ENCODE data around the gene FGD2. TPM values are rescaled to one million over a fixed set of nuclear protein-coding genes. Genes with fewer than 3 reads are reported as not detected.

FGD2 gene
- total and polyA plus RNA-seq, 11 donors: 1.4 to 45.8 (median 4.9) TPM

- Histone ChIP-seq H3K27ac (peak overlapping the region in 4 of 12 donors; percentile 3 to 50 (median 36)), H3K4me3 (no peak overlapping the region), H3K9me3 (no peaks in the 10 kb centered on the region), H3K4me1 (peaks cover 0 to 28% (median 10%) of the 10 kb centered on the region in 12 donors), H3K27me3 (no peaks in the 10 kb centered on the region), H3K36me3 (no peaks in the 10 kb centered on the region)
- peak in 4 of 5 donors; percentile 46 to 62 (median 56) for DNase-seq
- intact Hi-C loops (cut with DNase I): no loop called here
- no peak for TF ChIP-seq POLR2A (IDR thresholded peaks at IDR 0.05)
- TF ChIP-seq CTCF (IDR thresholded peaks at IDR 0.05): no peak
- peak in 3 of 4 donors; percentile 57 to 88 (median 84) for ATAC-seq
- WGBS, 4 donors: 70 to 78% (median 75%) methylated on average over 9 to 11 of the region's 11 CpGs
Observed at GRCh38 chr6:37061157-37061804, 55.8 kb downstream of the FGD2 start.

- ATAC-seq (no peak), DNase-seq (no peak)
- no peaks in the 10 kb centered on the region for H3K9me3 ChIP-seq
- TF ChIP-seq CTCF (IDR thresholded peaks at IDR 0.05): no peak
- no peak for TF ChIP-seq POLR2A (IDR thresholded peaks at IDR 0.05)
- H3K36me3 ChIP-seq: no peaks in the 10 kb centered on the region
- intact Hi-C loops (cut with DNase I): no loop called here
- H3K4me1 ChIP-seq: peaks cover 0 to 28% (median 10%) of the 10 kb centered on the region in 12 donors
- no peaks in the 10 kb centered on the region for H3K27me3 ChIP-seq
- no peak overlapping the region for H3K27ac ChIP-seq
- 82 to 88% (median 84%) methylated on average over 6 of the region's 6 CpGs for WGBS, 4 donors
- no peak overlapping the region for H3K4me3 ChIP-seq
Observed at GRCh38 chr6:37062424-37062823, 57.0 kb downstream of the FGD2 start.

GRCh38 chr6:37068356-37069270 is 63.2 kb downstream of the FGD2 start:
- H3K27ac ChIP-seq: no peak overlapping the region
- intact Hi-C loops (cut with DNase I): no loop called here
- 75 to 83% (median 81%) methylated on average over 12 to 17 of the region's 17 CpGs for WGBS, 4 donors

More at GRCh38 chr6:37068356-37069270, 63.2 kb downstream of the FGD2 start:
- no peak overlapping the region for H3K4me3 ChIP-seq
- peaks cover 0 to 22% (median 0%) of the 10 kb centered on the region in 12 donors for H3K4me1 ChIP-seq
- DNase-seq (no peak), ATAC-seq (peak in 1 of 4 donors; percentile 36)
- TF ChIP-seq POLR2A (IDR thresholded peaks at IDR 0.05) (no peak), CTCF (IDR thresholded peaks at IDR 0.05) (no peak)
- peaks cover 0 to 9% (median 0%) of the 10 kb centered on the region in 12 donors for H3K9me3 ChIP-seq
- H3K27me3 ChIP-seq: no peaks in the 10 kb centered on the region
- H3K36me3 ChIP-seq: no peaks in the 10 kb centered on the region
